Uterus (tissue), 2 donors: ENCODE results near the gene LIMCH1.

Experiments used
- POLR2A ChIP-seq, 2 donors: fragments of 450-650 bp; IDR thresholded peaks; one replicate each; pipeline ENCODE4 v1.6.1; 2016; ENCODE audit warnings: antibody characterized with exemption in 2 of 2, mild to moderate bottlenecking in 1 of 2, moderate library complexity in 1 of 2
- TF ChIP-seq, protein P1 (sequence below), 4 experiments: fragments of 200-600 bp in 2 of 4; fragments of 450-650 bp in 2 of 4; sonication (generic) in 2 of 4; IDR thresholded peaks; one replicate each; pipeline ENCODE4 v1.5.1; 2016 to 2019; ENCODE audit warnings: antibody characterized with exemption in 4 of 4, mild to moderate bottlenecking in 2 of 4, moderate library complexity in 1 of 4

DNA sequence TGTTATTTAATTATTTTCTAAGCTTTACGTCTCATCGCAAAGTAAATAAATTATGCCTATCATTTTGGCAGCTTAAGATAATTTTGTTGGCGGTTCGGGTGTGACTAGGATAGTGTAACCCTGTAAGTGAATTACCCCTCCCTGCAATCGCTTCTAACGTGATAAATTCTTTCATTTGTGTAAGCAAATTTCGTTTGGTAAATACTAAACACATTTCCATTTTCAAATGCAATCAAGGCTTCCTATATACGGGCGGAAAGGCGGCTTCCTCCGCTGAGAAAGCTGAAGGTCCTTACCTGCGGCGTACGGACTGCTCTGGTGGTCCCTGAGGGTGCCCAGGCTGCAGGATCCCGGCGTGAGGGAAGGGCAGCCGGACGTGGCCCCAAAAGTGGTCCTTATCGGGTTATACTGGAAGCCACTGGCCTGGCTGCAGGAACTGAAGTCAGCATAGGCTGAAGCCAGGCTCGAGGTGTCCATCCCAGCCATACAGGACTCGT is 210.2 kb downstream of the LIMCH1 start:
- TF ChIP-seq, protein P1, sequence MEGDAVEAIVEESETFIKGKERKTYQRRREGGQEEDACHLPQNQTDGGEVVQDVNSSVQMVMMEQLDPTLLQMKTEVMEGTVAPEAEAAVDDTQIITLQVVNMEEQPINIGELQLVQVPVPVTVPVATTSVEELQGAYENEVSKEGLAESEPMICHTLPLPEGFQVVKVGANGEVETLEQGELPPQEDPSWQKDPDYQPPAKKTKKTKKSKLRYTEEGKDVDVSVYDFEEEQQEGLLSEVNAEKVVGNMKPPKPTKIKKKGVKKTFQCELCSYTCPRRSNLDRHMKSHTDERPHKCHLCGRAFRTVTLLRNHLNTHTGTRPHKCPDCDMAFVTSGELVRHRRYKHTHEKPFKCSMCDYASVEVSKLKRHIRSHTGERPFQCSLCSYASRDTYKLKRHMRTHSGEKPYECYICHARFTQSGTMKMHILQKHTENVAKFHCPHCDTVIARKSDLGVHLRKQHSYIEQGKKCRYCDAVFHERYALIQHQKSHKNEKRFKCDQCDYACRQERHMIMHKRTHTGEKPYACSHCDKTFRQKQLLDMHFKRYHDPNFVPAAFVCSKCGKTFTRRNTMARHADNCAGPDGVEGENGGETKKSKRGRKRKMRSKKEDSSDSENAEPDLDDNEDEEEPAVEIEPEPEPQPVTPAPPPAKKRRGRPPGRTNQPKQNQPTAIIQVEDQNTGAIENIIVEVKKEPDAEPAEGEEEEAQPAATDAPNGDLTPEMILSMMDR (IDR thresholded peaks at IDR 0.05) = no peak
- TF ChIP-seq POLR2A (IDR thresholded peaks at IDR 0.05) = no peak
